HG02884 (cell line): ENCODE measurements around the gene SOX12.

ENCODE experiments used
- ATAC-seq: cut with Tn5 transposase; IDR thresholded peaks from one replicate; pipeline ENCODE4 v1.9.1; 2021; ENCODE audit warnings: mild to moderate bottlenecking, moderate library complexity; ENCODE audit not compliant: unreplicated experiment

Gene SOX12

GRCh38 chr20:301886-302848 is 23.2 kb upstream of the SOX12 start:
- ATAC-seq = no peak

- ATAC-seq = no peak
Observed at GRCh38 chr20:305745-306144, 19.6 kb upstream of the SOX12 start.

GRCh38 chr20:308427-309038 is 16.8 kb upstream of the SOX12 start:
- no peak for ATAC-seq

GRCh38 chr20:309306-309840 is 16.0 kb upstream of the SOX12 start:
- no peak for ATAC-seq

GRCh38 chr20:309841-310644 is 15.3 kb upstream of the SOX12 start:
- peak; percentile 99 for ATAC-seq

- ATAC-seq = no peak
Observed at GRCh38 chr20:310645-311044, 14.7 kb upstream of the SOX12 start.

GRCh38 chr20:311609-312008 is 13.7 kb upstream of the SOX12 start:
- no peak for ATAC-seq

GRCh38 chr20:312067-312466 is 13.3 kb upstream of the SOX12 start:
- no peak for ATAC-seq

GRCh38 chr20:312866-313265 is 12.5 kb upstream of the SOX12 start:
- no peak for ATAC-seq

GRCh38 chr20:313402-313801 is 11.9 kb upstream of the SOX12 start:
- no peak for ATAC-seq

- ATAC-seq = no peak
Observed at GRCh38 chr20:313948-314347, 11.4 kb upstream of the SOX12 start.

- ATAC-seq = no peak
Observed at GRCh38 chr20:316316-317068, 8.9 kb upstream of the SOX12 start.

- ATAC-seq = peak; percentile 47
Observed at GRCh38 chr20:324177-325044, 941 bp upstream of the SOX12 start.

GRCh38 chr20:325889-326644 is 715 bp downstream of the SOX12 start:
- no peak for ATAC-seq

- ATAC-seq = no peak
Observed at GRCh38 chr20:326645-327185, 1.4 kb downstream of the SOX12 start.

GRCh38 chr20:327186-328026 is 2.1 kb downstream of the SOX12 start:
- ATAC-seq = no peak
